ENCODE data around the gene AKNAD1.

Gene AKNAD1

DNA sequence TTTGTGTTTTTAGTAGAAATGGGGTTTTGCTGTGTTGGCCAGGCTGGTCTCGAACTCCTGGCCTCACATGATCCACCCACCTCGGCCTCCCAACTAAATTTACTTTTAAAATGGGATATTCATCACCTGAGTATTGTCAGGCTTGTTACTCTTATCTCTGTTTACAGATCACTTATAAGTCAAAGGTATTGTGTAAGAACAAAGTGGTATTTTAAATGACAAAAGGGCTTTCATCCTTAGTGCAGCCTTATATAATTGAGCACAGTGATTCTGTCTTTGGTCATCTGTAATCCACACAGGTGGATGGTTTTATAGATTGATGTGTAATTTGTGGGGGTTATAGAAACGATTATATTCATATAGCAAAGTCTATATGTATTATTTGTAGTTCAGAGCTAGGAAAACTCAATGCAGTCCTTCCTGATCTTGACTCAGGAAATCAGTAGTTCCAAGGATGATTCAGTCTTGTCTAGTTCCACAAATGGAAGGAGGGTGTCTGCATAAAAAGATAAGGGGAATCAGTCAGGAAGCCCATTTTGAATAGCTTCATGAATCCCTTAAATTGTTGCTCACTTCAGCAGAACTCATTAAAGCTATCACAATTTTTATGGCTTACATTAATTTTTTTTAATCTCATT lies 75.8 kb downstream of the AKNAD1 start:
- DNase-seq: no peak

GRCh38 chr1:108779455-108779854 lies 77.4 kb downstream of the AKNAD1 start:
- DNase-seq: no peak

- no peak for DNase-seq
Measured at GRCh38 chr1:108777839-108778238, 79.1 kb downstream of the AKNAD1 start.

DNA sequence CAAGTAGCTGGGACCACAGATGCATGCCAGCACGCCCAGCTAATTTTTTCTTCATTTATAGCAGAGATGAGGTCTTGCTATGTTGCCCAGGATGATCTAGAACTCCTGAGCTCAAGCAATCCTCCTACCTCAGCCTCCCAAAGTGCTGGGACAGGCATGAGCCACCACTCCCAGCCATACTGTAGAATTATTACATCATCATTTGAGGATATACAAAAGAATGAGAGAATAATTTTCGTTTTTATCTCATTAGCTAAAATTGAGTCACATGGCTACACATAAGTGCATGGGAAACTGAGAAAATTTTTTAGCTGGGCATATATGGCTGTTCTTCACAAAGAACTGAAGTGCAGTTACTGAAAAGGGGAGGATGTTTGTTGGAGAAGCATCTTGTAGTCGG lies 89.2 kb downstream of the AKNAD1 start:
- DNase-seq: no peak

DNA sequence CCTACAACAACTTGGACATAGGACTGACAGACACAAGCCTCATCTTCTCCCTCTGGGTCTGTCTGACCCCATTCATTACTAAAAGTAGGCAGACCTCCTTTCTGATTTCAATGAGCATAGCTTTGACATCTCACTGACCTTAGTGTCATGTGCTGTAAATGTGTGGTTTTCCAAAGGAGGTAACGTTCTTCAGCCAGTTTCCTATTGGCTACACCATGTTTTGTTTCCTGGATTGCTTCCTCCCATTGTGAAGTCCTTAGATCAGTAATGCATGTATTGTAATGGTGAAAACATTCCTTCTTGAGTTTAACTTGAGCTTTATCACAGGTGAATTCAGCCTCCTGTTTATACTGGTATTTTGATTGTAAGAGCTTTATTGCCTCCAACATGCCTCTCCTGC lies 89.8 kb downstream of the AKNAD1 start:
- no peak for DNase-seq

All from NCI-H187 treated with DMSO at 0.1 percent for 48 hours (cell line).